ENCODE measurements around the gene DCLK3. TPM values are rescaled to one million over a fixed set of nuclear protein-coding genes. Genes with fewer than 3 reads are reported as not detected.

The DCLK3 gene
- total and polyA plus RNA-seq, 10 of the 15 experiments (the other 5 are each of a cell fraction or from before 2014, with no cell fraction given): not detected

GRCh38 chr3:36678216-36679013 lies 85.9 kb downstream of the DCLK3 start (continued):
- TF ChIP-seq YY1 (IDR thresholded peaks at IDR 0.05; ENCODE audit: low read depth, low read length) (no peak), HDAC2 (IDR thresholded peaks at IDR 0.05) (no peak), ZZZ3 (IDR thresholded peaks at IDR 0.05; ENCODE audit: control insufficient read depth, insufficient read length, low read depth) (no peak)

DNA sequence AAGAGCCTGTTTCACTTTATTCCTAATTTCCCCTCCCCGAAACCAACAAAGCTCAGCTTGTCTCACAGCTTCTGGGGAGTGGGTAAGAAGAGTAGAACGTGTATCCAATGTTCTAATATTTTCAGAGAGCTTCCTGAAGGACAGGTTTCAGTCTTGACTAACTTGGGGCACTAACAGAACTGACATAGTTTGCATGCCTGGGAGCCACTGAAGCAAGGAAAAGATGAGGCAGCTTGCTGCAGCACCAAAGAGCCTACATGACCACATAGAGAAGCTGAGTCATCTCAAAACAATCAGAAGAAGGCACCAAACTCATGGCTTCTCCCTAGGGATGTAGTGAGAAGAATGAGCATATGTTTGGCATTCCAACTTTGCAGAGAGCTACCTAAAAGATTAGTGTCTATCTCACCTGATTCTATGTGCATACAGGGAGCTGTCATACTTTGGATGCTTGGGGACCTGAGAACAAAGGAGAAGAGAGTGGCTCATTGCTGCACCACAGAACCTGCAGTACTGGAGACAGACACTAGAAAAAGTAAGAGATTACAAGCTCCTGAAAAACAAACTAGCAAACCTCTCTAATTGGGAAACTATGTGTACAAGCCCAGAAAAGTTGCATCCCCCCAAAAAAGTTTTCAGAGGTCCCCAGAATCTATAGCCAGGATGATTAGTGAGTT lies 86.9 kb downstream of the DCLK3 start:
- in situ Hi-C loops (cut with MboI): no loop called here
- H4K20me1 ChIP-seq (ENCODE audit: control insufficient read depth, insufficient read depth): no peaks in the 10 kb centered on the region
- peak; percentile 23 for FAIRE-seq
- CTCF ChIA-PET: no interaction called here
- POLR2A ChIA-PET: no interaction called here
- peaks cover 10% of the 10 kb centered on the region; the same call in 2 of the 3 replicates for H3K9me3 ChIP-seq (replicated peaks; ENCODE audit: control insufficient read depth, insufficient read depth, low read length)
- H3K27ac ChIP-seq (ENCODE audit: control insufficient read depth, insufficient read depth): no peak overlapping the region
- no peak overlapping the region for H3K4me2 ChIP-seq (ENCODE audit: control insufficient read depth, insufficient read depth)
- DNase-seq (ENCODE audit: low read depth, low spot score): no peak
- intact Hi-C loops (cut with micrococcal nuclease; ENCODE audit: unreplicated experiment): no loop called here
- H3K79me2 ChIP-seq (ENCODE audit: control insufficient read depth, insufficient read depth, low read length): no peaks in the 10 kb centered on the region
- H3K9ac ChIP-seq (ENCODE audit: control insufficient read depth, insufficient read depth, low read length): no peak overlapping the region
- RAD21 ChIA-PET (ENCODE audit: unreplicated experiment): no interaction called here
- H3K36me3 ChIP-seq (ENCODE audit: control insufficient read depth in 2 of 2, insufficient read depth in 2 of 2, low read length in 1 of 2): no peaks in the 10 kb centered on the region
- H3K4me3 ChIP-seq: no peak overlapping the region
- no peaks in the 10 kb centered on the region for H3K27me3 ChIP-seq (replicated peaks in 1 of 2; ENCODE audit: control insufficient read depth in 2 of 2, insufficient read depth in 2 of 2, low read length in 1 of 2)
- no TSS peak for BruUV-seq (replicated peaks)
- TF ChIP-seq BHLHE40 (IDR thresholded peaks at IDR 0.05; ENCODE audit: borderline replicate concordance in 1 of 2, low read depth in 2 of 2, low read length in 1 of 2) (no peak), CHD2 (IDR thresholded peaks at IDR 0.05; ENCODE audit: borderline replicate concordance, low read depth, low read length) (no peak), JUNB (IDR thresholded peaks at IDR 0.05) (peak; percentile 11; the same call in 1 of the 2 replicates), RUNX3 (IDR thresholded peaks at IDR 0.05; ENCODE audit: low read length) (peak; percentile 20; the same call in 1 of the 2 replicates)
- SMC1A ChIA-PET (ENCODE audit: uncharacterized antibody, unreplicated experiment): no interaction called here
- ATAC-seq: peak; percentile 73
- WGBS (ENCODE audit: insufficient coverage, insufficient replicate concordance, low lambda C conversion rate, missing lambda C conversion rate): 0% methylated on average over 2 of the region's 2 CpGs
- 0 out of 2 replicates have a peak, but pooled peaks cover 2% of the 10 kb centered on the region for H3K4me1 ChIP-seq (ENCODE audit: control insufficient read depth, insufficient read depth, low read length)
- no peak overlapping the region for H2AFZ ChIP-seq (ENCODE audit: control insufficient read depth, low read depth, low read length)
